Rectal smooth muscle tissue (tissue), 1 donor: ENCODE results near the gene CACNA1H.

ENCODE experiments used
- H3K27ac ChIP-seq: one replicate; pipeline ENCODE4 v1.7.0; 2013; ENCODE audit warnings: low read depth, low read length, inconsistent platforms
- H3K27me3 ChIP-seq: one replicate; pipeline ENCODE4 v1.7.0; 2013; ENCODE audit warnings: low read length; ENCODE audit not compliant: control insufficient read depth, insufficient read depth
- H3K36me3 ChIP-seq: one replicate; pipeline ENCODE4 v1.7.0; 2013; ENCODE audit warnings: low read length; ENCODE audit not compliant: control insufficient read depth, insufficient read depth
- H3K4me1 ChIP-seq: one replicate; pipeline ENCODE4 v1.7.0; 2013; ENCODE audit warnings: low read length; ENCODE audit not compliant: control insufficient read depth, insufficient read depth
- H3K4me3 ChIP-seq: one replicate; pipeline ENCODE4 v1.7.0; 2013; ENCODE audit warnings: low read length
- H3K9ac ChIP-seq: one replicate; pipeline ENCODE4 v1.7.0; 2013; ENCODE audit warnings: low read length

The CACNA1H gene

GRCh38 chr16:1149101-1149636 is 3.7 kb upstream of the CACNA1H start:
- Histone ChIP-seq H3K4me3 (no peak overlapping the region), H3K27ac (no peak overlapping the region), H3K4me1 (peaks cover 3% of the 10 kb centered on the region), H3K9ac (no peak overlapping the region), H3K36me3 (no peaks in the 10 kb centered on the region), H3K27me3 (peaks cover 2% of the 10 kb centered on the region)

DNA sequence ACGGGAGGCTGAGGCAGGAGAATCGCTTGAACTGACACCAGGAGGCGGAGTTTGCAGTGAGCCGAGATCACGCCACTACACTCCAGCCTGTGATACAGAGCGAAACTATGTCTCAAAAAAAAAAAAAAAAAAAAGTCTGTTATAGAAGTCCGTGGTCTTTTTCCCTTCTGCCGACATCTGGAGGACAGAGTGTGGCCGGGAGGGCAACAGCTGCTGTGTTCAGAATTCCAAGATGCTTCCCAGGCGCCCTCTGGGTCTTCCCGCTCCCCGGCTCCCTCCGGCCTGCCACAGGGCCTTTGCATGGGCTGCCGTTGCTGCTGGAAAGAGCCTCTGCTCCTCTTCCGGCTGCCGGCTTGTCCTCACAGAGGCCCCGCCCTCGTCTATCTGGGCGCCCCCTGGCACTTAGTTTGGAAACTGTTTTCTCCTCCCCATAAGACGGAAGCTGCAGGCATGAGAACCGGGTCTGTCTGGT is 2.4 kb upstream of the CACNA1H start:
- Histone ChIP-seq H3K27ac (peak overlapping the region; percentile 79), H3K27me3 (peaks cover 8% of the 10 kb centered on the region), H3K36me3 (no peaks in the 10 kb centered on the region), H3K4me3 (no peak overlapping the region), H3K4me1 (peaks cover 14% of the 10 kb centered on the region), H3K9ac (no peak overlapping the region)

- H3K27me3 ChIP-seq: peaks cover 11% of the 10 kb centered on the region
- H3K27ac ChIP-seq: peak overlapping the region; percentile 51
These were observed 1.3 kb upstream of the CACNA1H start for GRCh38 chr16:1151424-1152122.

GRCh38 chr16:1152123-1152638 is 725 bp upstream of the CACNA1H start:
- Histone ChIP-seq H3K27ac (peak overlapping the region; percentile 51), H3K27me3 (peaks cover 11% of the 10 kb centered on the region), H3K4me3 (no peak overlapping the region), H3K4me1 (peaks cover 30% of the 10 kb centered on the region), H3K9ac (no peak overlapping the region), H3K36me3 (no peaks in the 10 kb centered on the region)

More at GRCh38 chr16:1151424-1152122, 1.3 kb upstream of the CACNA1H start:
- peaks cover 24% of the 10 kb centered on the region for H3K4me1 ChIP-seq
- H3K36me3 ChIP-seq: no peaks in the 10 kb centered on the region
- no peak overlapping the region for H3K9ac ChIP-seq
- H3K4me3 ChIP-seq: no peak overlapping the region

DNA sequence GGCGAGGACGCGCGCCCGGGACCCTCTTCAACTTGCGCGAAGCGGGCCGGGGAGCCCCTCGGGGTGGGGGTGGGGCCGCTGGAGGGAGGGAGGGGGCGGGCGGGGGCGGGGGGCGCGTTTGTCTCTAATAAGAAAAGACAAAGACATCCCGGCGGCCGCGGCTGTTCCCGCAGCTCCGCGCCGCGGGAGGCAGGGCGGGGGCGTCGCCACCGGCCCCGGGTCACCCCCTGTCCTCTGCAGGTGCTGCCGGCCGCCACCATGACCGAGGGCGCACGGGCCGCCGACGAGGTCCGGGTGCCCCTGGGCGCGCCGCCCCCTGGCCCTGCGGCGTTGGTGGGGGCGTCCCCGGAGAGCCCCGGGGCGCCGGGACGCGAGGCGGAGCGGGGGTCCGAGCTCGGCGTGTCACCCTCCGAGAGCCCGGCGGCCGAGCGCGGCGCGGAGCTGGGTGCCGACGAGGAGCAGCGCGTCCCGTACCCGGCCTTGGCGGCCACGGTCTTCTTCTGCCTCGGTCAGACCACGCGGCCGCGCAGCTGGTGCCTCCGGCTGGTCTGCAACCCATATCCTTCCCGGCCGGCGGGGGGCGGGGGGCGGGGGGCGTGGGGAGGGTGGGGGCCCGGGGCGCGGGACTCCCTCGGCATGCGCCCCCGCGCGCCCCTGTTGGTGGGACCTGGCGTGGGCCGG is 714 bp downstream of the CACNA1H start:
- H3K9ac ChIP-seq: no peak overlapping the region
- peak overlapping the region; percentile 57 for H3K4me3 ChIP-seq
- H3K36me3 ChIP-seq: no peaks in the 10 kb centered on the region
- H3K27me3 ChIP-seq: peaks cover 14% of the 10 kb centered on the region
- H3K4me1 ChIP-seq: peaks cover 40% of the 10 kb centered on the region
- peak overlapping the region; percentile 97 for H3K27ac ChIP-seq

- Histone ChIP-seq H3K27me3 (peaks cover 17% of the 10 kb centered on the region), H3K36me3 (no peaks in the 10 kb centered on the region), H3K4me3 (peak overlapping the region; percentile 58), H3K4me1 (peaks cover 47% of the 10 kb centered on the region), H3K27ac (peak overlapping the region; percentile 97), H3K9ac (peak overlapping the region; percentile 49)
These were observed 1.5 kb downstream of the CACNA1H start for GRCh38 chr16:1154291-1154886.

DNA sequence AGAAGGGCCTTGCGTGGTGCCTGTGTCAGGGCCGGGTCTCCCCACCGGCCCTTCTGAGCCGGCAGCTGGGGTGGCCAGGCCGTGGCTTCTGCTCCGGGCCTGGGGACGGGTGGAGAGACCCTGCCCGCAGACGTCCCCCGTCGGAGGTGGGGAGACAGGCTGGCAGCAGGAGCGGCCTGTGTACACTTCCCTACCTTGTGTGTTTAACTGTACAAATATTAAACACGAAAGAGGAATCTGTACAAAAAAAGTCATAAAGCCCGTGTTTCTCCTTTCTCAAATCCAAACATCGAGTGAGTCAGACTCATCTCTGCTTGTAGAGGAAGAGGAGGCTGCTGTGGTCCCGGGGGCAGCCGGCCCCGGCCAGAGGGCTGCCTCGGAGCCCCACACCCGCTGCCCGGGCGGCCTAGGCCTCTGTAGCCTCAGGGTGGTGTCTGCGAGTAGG is 2.0 kb downstream of the CACNA1H start:
- Histone ChIP-seq H3K4me1 (peaks cover 52% of the 10 kb centered on the region), H3K9ac (peak overlapping the region; percentile 49), H3K4me3 (peak overlapping the region; percentile 58), H3K27me3 (peaks cover 17% of the 10 kb centered on the region), H3K36me3 (no peaks in the 10 kb centered on the region), H3K27ac (peak overlapping the region; percentile 97)

DNA sequence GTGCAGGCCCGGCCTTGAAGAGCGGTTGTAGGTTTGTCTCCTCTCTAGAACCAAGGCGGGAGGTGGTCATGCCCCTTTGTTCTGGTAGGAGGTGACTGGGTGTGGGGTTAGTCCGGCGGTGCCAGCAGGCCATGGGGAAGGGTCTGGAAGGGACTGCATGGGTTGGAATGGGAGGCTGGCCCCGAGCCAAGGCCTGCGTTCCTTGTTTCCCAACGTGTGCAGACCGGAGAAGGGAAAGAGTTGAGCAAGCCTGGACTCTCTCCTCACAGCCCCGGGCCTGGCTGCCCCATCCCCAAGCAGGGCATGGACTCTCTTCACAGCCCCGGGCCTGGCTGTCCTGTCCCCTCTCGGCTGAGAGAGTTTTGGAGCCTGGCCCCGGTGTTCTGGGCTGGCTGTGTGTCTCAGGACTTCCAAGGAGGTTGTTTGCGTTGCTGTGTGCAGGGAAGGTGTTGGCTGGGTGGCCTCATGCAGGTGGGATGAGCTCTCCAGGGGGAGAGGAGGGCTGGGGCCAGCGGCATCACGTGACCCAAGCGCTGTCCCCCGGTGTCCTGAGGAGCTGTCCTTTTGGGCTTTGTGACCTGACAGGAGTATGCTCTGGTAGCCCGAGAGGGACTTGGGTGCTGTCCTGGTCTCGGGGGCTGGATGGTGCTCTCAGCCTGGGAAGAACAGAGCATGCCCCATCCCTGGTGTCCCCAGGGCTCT is 2.6 kb downstream of the CACNA1H start:
- peak overlapping the region; percentile 58 for H3K4me3 ChIP-seq
- peak overlapping the region; percentile 97 for H3K27ac ChIP-seq
- H3K4me1 ChIP-seq: peaks cover 58% of the 10 kb centered on the region
- H3K9ac ChIP-seq: no peak overlapping the region
- peaks cover 17% of the 10 kb centered on the region for H3K27me3 ChIP-seq
- H3K36me3 ChIP-seq: no peaks in the 10 kb centered on the region

DNA sequence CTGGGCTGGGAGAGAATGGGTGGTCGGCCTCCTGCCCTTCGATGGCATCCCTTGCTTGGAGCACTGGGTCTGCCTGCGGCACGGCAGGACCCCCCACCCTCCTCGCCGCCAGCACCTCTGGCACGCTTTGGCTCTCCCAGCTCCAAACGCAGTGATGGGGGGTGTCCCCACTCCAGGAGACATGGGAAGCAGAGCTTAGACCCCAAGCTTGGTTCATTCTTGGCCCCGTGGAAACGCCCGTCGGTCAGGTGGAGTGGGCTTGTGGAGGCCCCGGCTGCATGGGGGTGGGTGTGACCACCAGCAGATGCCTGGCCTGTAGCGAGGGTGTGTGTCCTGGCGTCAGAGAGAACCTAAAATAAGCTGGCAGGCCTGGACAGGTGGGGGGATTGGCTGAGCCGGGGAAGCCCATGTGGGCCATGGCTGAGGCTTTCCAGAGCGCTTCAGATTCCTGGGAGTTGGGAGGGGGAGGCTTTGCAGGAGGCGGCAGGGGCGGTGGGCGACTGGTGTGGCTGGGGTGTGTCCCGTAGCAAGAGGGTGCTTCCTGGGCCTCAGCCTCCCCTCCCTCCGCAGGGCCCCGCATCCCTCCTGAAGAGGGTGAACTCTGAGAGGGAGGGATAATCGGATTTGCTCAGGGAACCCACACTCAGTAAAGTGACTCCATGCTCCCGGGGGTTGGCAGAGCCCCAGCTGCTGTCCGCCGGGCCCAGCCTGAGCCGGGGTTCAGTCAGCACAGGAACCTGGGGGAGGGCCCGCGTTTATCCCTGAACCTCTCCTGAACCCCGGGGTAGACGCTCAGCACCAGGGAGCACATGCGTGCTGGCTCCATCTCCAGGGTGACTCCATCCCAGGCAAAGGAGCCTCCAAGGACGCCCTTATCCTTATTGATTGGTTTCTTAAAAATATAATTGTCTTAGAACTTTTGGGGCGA is 3.4 kb downstream of the CACNA1H start:
- Histone ChIP-seq H3K36me3 (no peaks in the 10 kb centered on the region), H3K4me3 (peak overlapping the region; percentile 58), H3K4me1 (peaks cover 66% of the 10 kb centered on the region), H3K27ac (peak overlapping the region; percentile 97), H3K27me3 (peaks cover 23% of the 10 kb centered on the region), H3K9ac (no peak overlapping the region)

- Histone ChIP-seq H3K36me3 (no peaks in the 10 kb centered on the region), H3K9ac (no peak overlapping the region), H3K4me1 (peaks cover 66% of the 10 kb centered on the region), H3K27ac (peak overlapping the region; percentile 97), H3K27me3 (peaks cover 23% of the 10 kb centered on the region), H3K4me3 (peak overlapping the region; percentile 36)
These were observed 4.2 kb downstream of the CACNA1H start for GRCh38 chr16:1156983-1157638.
